Measurements from ENCODE around the gene ARPC1B.
A peak's percentile ranks its signal among the peaks of the same experiment; 100 is the strongest.
"Not testable (repeated sequence)": the region's sequence is repeated elsewhere in the genome, so short reads cannot be mapped to it uniquely, and the experiment has no call there.

ARPC1B gene

GRCh38 chr7:99408379-99409191 lies 34.1 kb downstream of the ARPC1B start, which contains the start of the genes BUD31 and PDAP1:
Gene BUD31, plus strand, starts transcription at chr7:99408969. Its CDS starts 2,124 bp downstream, at chr7:99411093.
Gene PDAP1, minus strand, starts transcription at chr7:99408597. Its CDS starts 49 bp downstream, at chr7:99408548.
- peak; percentile 84 to 90 (median 85) for DNase-seq (ENCODE audit: low read depth in 4 of 4, low spot score in 1 of 4)

GRCh38 chr7:99409192-99409572 lies 34.7 kb downstream of the ARPC1B start:
- no peak for DNase-seq (ENCODE audit: low read depth in 4 of 4, low spot score in 1 of 4)

GRCh38 chr7:99409806-99410205 lies 35.3 kb downstream of the ARPC1B start:
- no peak for DNase-seq (ENCODE audit: low read depth in 4 of 4, low spot score in 1 of 4)

- DNase-seq (ENCODE audit: low read depth in 4 of 4, low spot score in 1 of 4), result no peak
Measured at GRCh38 chr7:99410635-99411034, 36.1 kb downstream of the ARPC1B start.

- not testable (repeated sequence) for DNase-seq (ENCODE audit: low read depth in 4 of 4, low spot score in 1 of 4)
Measured at GRCh38 chr7:99415513-99416127, 41.1 kb downstream of the ARPC1B start.

GRCh38 chr7:99418260-99418659 lies 43.7 kb downstream of the ARPC1B start:
- DNase-seq (ENCODE audit: low read depth in 4 of 4, low spot score in 1 of 4), result no peak

GRCh38 chr7:99419323-99420021 lies 44.9 kb downstream of the ARPC1B start:
- no peak for DNase-seq (ENCODE audit: low read depth in 4 of 4, low spot score in 1 of 4)

- DNase-seq (ENCODE audit: low read depth in 4 of 4, low spot score in 1 of 4), result no peak
Measured at GRCh38 chr7:99420213-99420612, 45.7 kb downstream of the ARPC1B start.

- DNase-seq (ENCODE audit: low read depth in 4 of 4, low spot score in 1 of 4), result no peak
Measured at GRCh38 chr7:99420986-99421385, 46.5 kb downstream of the ARPC1B start.

GRCh38 chr7:99422186-99422585 lies 47.7 kb downstream of the ARPC1B start:
- DNase-seq (ENCODE audit: low read depth in 4 of 4, low spot score in 1 of 4), result no peak

GRCh38 chr7:99422625-99423024 lies 48.1 kb downstream of the ARPC1B start:
- no peak for DNase-seq (ENCODE audit: low read depth in 4 of 4, low spot score in 1 of 4)

- DNase-seq (ENCODE audit: low read depth in 4 of 4, low spot score in 1 of 4), result no peak
Measured at GRCh38 chr7:99424932-99425730, 50.6 kb downstream of the ARPC1B start.

GRCh38 chr7:99428972-99429566 lies 54.5 kb downstream of the ARPC1B start:
- DNase-seq (ENCODE audit: low read depth in 4 of 4, low spot score in 1 of 4), result no peak

GRCh38 chr7:99429756-99430155 lies 55.2 kb downstream of the ARPC1B start:
- DNase-seq (ENCODE audit: low read depth in 4 of 4, low spot score in 1 of 4), result no peak

- not testable (repeated sequence) for DNase-seq (ENCODE audit: low read depth in 4 of 4, low spot score in 1 of 4)
Measured at GRCh38 chr7:99431756-99432540, 57.4 kb downstream of the ARPC1B start.

GRCh38 chr7:99433158-99433557 lies 58.6 kb downstream of the ARPC1B start:
- no peak for DNase-seq (ENCODE audit: low read depth in 4 of 4, low spot score in 1 of 4)

- no peak for DNase-seq (ENCODE audit: low read depth in 4 of 4, low spot score in 1 of 4)
Measured at GRCh38 chr7:99437946-99438572, 63.5 kb downstream of the ARPC1B start.

GRCh38 chr7:99438573-99439480 lies 64.3 kb downstream of the ARPC1B start, which contains the start of the genes CPSF4 and PTCD1:
Gene CPSF4, plus strand, starts transcription at chr7:99438943. Its CDS starts 140 bp downstream, at chr7:99439083.
Gene PTCD1, minus strand, starts transcription at chr7:99438798. Its CDS starts 3,556 bp downstream, at chr7:99435242.
- DNase-seq (ENCODE audit: low read depth in 4 of 4, low spot score in 1 of 4), result peak; percentile 82 to 90 (median 89)

Measured in stimulated activated CD4-positive, alpha-beta T cell treated with anti-CD3 and anti-CD28 coated beads, Interleukin-1b, Interleukin-23, amount 100 ng/mL, for 24 hours (primary cell).